ENCODE results near the gene CST9L.

Gene CST9L, protein sequence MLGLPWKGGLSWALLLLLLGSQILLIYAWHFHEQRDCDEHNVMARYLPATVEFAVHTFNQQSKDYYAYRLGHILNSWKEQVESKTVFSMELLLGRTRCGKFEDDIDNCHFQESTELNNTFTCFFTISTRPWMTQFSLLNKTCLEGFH

DNA sequence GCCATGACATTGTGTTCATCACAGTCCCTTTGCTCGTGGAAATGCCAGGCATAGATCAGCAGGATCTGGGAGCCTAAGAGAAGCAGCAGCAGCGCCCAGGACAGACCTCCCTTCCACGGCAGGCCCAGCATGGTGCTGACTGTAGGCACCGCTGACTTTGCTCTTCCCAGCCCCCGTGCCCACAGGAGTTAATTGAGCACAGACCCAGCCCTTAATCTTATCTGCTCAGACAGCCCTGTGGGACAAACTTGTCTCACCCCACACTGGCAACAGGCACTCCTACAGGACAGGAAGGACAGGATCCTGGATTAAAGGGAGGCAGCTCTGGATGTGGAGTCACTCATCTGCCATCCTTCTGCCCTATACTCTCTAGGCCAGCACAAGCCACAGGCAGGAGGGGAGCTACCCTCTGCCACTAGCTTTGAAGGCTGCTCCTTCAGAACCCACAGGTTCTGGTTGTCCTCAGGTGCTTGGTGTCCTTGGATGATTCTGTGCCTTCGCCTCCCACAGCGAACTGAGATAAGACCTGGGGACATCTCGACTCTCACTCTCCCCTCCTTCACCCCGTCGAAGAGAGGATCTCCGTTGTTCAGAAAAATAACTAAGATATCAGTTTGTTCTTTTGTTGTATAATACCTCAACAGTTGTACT lies at the start of gene CST9L:
Gene CST9L, minus strand, starts transcription at position 165 of the 651 bp plus-strand sequence. Its CDS starts 34 bp downstream, at position 131.
- Histone ChIP-seq H3K4me3 (ENCODE audit: low read depth, low read length) (no peak within 1 kb of the TSS), H3K27me3 (ENCODE audit: insufficient read depth, low read length) (peaks cover 48% of the 10 kb centered on the region), H3K79me2 (ENCODE audit: control insufficient read depth, insufficient read depth, low read length, unreplicated experiment) (no peaks in the 10 kb centered on the region), H3K4me1 (ENCODE audit: control insufficient read depth, insufficient read depth, low read length, unreplicated experiment) (no peaks in the 10 kb centered on the region), H3K27ac (ENCODE audit: low read depth, low read length) (no peak within 1 kb of the TSS), H2AFZ (ENCODE audit: low read length, unreplicated experiment) (no peak within 1 kb of the TSS), H3K36me3 (ENCODE audit: insufficient read depth, low read length) (no peaks in the 10 kb centered on the region)

DNA sequence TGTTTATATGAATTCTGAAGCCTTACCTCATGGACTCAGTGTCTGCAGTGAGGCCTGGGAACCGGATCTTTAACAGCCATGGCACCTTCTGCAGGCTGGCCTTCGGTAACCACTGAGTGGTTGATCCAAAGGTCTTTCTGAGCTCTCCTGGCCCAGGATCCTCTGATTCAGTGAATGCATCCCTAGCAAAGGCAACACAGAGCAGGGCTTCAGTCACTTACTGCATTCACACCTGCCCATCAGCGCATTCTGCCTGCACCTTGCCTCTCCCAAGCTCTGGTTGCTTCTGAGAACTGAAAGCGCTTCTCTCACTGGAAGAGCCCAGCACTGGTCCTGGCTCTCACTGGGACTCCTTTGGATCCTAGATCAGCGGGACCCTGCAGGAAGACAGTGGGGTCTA lies 45.9 kb upstream of the CST9L start:
- Histone ChIP-seq H3K4me1 (ENCODE audit: control insufficient read depth, insufficient read depth, low read length, unreplicated experiment) (no peaks in the 10 kb centered on the region), H3K79me2 (ENCODE audit: control insufficient read depth, insufficient read depth, low read length, unreplicated experiment) (no peaks in the 10 kb centered on the region), H3K27ac (ENCODE audit: low read depth, low read length) (no peak overlapping the region)

DNA sequence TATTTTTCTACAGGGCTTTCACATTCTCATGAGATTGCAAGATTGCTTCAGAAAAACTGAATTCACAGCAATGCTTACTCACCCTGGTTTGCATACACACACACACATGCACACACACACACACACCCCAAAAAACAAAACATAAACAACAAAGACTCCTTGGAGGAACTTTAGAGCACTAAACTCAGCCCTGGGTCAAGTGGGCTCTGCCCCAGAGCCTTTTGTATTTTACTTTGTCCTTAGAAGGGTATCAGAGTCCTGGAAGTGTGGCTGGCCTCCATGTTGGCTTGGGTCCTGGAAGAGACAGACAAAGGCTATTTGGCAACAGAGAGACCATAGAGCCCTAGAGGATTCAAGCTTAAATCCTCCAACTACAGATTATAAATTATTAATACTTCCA lies 45.4 kb upstream of the CST9L start:
- no peaks in the 10 kb centered on the region for H3K79me2 ChIP-seq (ENCODE audit: control insufficient read depth, insufficient read depth, low read length, unreplicated experiment)
- H3K4me1 ChIP-seq (ENCODE audit: control insufficient read depth, insufficient read depth, low read length, unreplicated experiment) = no peaks in the 10 kb centered on the region
- H2AFZ ChIP-seq (ENCODE audit: low read length, unreplicated experiment) = no peak overlapping the region
- H3K27ac ChIP-seq (ENCODE audit: low read depth, low read length) = no peak overlapping the region
- H3K27me3 ChIP-seq (ENCODE audit: insufficient read depth, low read length) = no peaks in the 10 kb centered on the region
- H3K4me3 ChIP-seq (ENCODE audit: low read depth, low read length) = no peak overlapping the region
- no peaks in the 10 kb centered on the region for H3K36me3 ChIP-seq (ENCODE audit: insufficient read depth, low read length)

More for the DNA sequence above, 45.9 kb upstream of the CST9L start:
- Histone ChIP-seq H2AFZ (ENCODE audit: low read length, unreplicated experiment) (no peak overlapping the region), H3K27me3 (ENCODE audit: insufficient read depth, low read length) (no peaks in the 10 kb centered on the region), H3K4me3 (ENCODE audit: low read depth, low read length) (no peak overlapping the region), H3K36me3 (ENCODE audit: insufficient read depth, low read length) (no peaks in the 10 kb centered on the region)

DNA sequence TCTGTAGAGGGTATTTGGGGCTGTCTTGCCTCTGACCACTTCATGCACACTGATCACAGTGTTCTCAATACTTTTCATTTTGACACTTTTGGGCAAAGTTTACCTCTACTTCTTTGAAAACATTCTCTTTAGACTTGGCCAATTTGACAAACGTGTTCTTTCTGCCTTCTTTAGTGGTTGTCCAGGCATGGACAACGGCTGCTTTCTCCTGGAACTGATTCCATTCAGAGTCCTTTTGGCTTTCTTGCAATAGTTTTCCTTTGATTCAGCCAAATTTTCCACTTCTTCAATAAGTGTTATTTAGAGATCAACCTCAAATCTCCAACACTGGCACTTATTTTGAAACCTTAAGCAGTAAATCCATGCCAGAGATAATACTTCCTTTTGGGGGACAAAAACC lies 44.1 kb upstream of the CST9L start:
- no peak overlapping the region for H3K4me3 ChIP-seq (ENCODE audit: low read depth, low read length)
- H3K79me2 ChIP-seq (ENCODE audit: control insufficient read depth, insufficient read depth, low read length, unreplicated experiment) = no peaks in the 10 kb centered on the region
- no peak overlapping the region for H3K27ac ChIP-seq (ENCODE audit: low read depth, low read length)
- H3K27me3 ChIP-seq (ENCODE audit: insufficient read depth, low read length) = no peaks in the 10 kb centered on the region
- no peaks in the 10 kb centered on the region for H3K36me3 ChIP-seq (ENCODE audit: insufficient read depth, low read length)
- H2AFZ ChIP-seq (ENCODE audit: low read length, unreplicated experiment) = no peak overlapping the region
- H3K4me1 ChIP-seq (ENCODE audit: control insufficient read depth, insufficient read depth, low read length, unreplicated experiment) = no peaks in the 10 kb centered on the region

DNA sequence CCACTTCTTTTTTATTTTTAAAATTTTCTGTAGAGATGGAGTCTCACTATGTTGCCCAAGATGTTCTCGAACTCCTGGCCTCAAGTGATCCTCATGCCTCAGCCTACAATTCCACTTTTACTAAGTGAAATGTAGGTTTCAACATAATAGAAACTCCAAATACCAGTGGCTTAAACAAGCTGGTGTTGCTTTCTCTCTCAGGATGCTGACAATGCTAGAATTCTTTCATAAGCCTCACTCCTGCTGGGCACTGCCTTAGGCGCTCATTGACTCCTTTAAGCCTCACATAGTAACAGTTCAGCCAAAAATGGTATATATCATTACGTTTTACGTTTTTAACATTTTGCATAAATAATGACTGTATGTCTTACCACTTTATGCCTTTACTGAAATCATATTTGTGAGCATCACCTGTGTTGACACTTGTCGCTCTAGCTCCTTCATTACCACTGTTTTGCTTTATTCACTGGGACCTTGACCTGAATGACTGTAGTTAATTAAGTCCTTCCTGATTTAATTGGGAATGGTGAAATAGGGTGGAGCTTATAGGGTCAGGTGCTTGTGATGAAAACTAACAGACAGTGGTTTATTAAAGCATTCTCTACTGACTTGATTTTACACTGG lies 41.3 kb upstream of the CST9L start:
- Histone ChIP-seq H3K27ac (ENCODE audit: low read depth, low read length) (no peak overlapping the region), H3K27me3 (ENCODE audit: insufficient read depth, low read length) (no peaks in the 10 kb centered on the region), H3K79me2 (ENCODE audit: control insufficient read depth, insufficient read depth, low read length, unreplicated experiment) (no peaks in the 10 kb centered on the region), H2AFZ (ENCODE audit: low read length, unreplicated experiment) (no peak overlapping the region), H3K4me3 (ENCODE audit: low read depth, low read length) (no peak overlapping the region), H3K36me3 (ENCODE audit: insufficient read depth, low read length) (no peaks in the 10 kb centered on the region), H3K4me1 (ENCODE audit: control insufficient read depth, insufficient read depth, low read length, unreplicated experiment) (peaks cover 3% of the 10 kb centered on the region)

DNA sequence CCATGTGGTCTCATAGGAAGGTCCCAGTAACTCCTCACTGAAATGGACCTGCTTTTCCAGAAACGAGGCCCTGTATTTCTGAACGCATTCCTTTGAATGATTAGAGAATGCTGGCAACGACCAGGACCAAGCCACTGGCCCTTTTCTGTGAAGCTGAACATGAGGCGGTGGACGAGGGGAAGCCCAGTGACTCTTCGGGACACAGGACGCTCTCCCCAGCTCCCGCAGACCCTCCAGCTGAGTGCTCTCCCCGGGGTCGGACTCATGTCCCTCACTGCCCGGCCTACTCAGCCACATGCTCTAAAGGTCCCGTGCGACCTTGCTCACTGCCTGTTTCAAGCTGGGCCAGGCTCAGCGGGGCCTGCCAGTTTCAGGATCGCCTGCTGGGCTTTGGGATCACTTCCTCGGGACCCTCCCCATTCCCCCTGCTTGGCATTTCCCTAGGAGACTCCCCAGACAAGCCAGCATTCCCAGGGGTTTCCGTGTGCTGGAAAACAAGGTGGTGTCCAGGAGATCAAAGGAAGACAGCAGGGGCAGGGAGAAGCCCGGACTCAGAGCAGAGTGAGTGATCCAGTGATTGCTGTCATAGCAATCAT lies 40.1 kb upstream of the CST9L start:
- Histone ChIP-seq H3K4me3 (ENCODE audit: low read depth, low read length) (no peak overlapping the region), H2AFZ (ENCODE audit: low read length, unreplicated experiment) (no peak overlapping the region), H3K27me3 (ENCODE audit: insufficient read depth, low read length) (no peaks in the 10 kb centered on the region), H3K4me1 (ENCODE audit: control insufficient read depth, insufficient read depth, low read length, unreplicated experiment) (peaks cover 3% of the 10 kb centered on the region), H3K27ac (ENCODE audit: low read depth, low read length) (no peak overlapping the region), H3K79me2 (ENCODE audit: control insufficient read depth, insufficient read depth, low read length, unreplicated experiment) (no peaks in the 10 kb centered on the region), H3K36me3 (ENCODE audit: insufficient read depth, low read length) (no peaks in the 10 kb centered on the region)

DNA sequence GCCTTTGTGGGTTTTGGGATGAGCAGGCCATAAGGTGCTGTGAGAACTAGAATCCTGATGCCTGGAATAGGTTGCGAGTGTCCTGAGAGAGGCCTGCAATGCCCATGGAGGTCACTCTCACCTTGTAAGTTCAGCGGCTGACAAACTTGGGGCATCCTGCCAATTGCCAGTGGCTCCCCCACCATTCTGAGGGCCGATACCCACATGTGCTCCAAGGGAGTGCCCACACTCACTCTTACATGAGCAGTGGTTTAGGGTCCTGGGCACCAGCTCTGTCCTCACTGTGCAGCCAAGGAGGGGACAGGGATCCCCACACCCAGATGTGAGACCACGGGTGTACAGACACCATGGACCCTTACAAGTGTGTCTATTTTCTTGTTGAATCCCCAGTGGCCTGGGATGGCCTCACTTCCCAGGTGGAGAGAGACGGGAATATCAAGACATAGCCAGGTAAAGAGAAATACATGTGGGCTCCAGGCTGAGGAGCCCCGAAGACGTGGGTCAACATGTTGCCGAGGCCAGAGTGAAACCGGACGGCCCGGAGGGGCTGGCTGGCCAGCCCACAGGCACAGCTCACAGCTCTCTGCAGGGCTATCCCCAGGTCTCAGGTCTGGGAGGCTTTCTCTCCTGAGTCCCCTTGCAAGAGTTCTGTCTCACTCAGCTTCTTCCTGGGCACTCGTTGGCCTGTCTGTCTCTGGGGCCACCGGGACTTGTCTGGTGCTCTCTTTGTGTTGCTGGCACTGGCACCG lies 39.4 kb upstream of the CST9L start:
- no peaks in the 10 kb centered on the region for H3K36me3 ChIP-seq (ENCODE audit: insufficient read depth, low read length)
- no peak overlapping the region for H3K27ac ChIP-seq (ENCODE audit: low read depth, low read length)
- no peak overlapping the region for H3K4me3 ChIP-seq (ENCODE audit: low read depth, low read length)
- peaks cover 3% of the 10 kb centered on the region for H3K4me1 ChIP-seq (ENCODE audit: control insufficient read depth, insufficient read depth, low read length, unreplicated experiment)
- no peak overlapping the region for H2AFZ ChIP-seq (ENCODE audit: low read length, unreplicated experiment)
- H3K27me3 ChIP-seq (ENCODE audit: insufficient read depth, low read length) = peaks cover 2% of the 10 kb centered on the region
- no peaks in the 10 kb centered on the region for H3K79me2 ChIP-seq (ENCODE audit: control insufficient read depth, insufficient read depth, low read length, unreplicated experiment)

DNA sequence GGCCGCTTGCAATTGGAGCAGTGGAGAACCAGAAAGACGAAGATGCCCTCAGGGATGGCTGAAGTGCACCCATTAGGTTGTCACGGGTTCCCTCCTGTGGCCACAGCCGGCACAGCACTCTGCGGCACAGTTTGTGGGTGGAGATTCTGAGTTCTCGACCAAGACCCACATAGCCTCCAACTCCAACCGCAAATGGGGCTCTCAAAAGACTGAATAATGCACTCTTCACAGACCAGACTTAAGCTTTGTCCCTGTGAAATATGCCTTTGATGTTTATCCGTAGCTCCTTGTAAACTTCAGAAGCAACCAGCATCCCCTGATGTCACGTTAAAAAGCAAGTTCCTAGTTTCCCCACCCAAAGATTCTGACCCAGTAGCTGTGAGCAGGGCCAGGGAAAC lies 38.4 kb upstream of the CST9L start:
- Histone ChIP-seq H3K36me3 (ENCODE audit: insufficient read depth, low read length) (no peaks in the 10 kb centered on the region), H3K27me3 (ENCODE audit: insufficient read depth, low read length) (peaks cover 13% of the 10 kb centered on the region), H3K4me3 (ENCODE audit: low read depth, low read length) (no peak overlapping the region), H3K79me2 (ENCODE audit: control insufficient read depth, insufficient read depth, low read length, unreplicated experiment) (no peaks in the 10 kb centered on the region), H3K27ac (ENCODE audit: low read depth, low read length) (no peak overlapping the region), H3K4me1 (ENCODE audit: control insufficient read depth, insufficient read depth, low read length, unreplicated experiment) (peaks cover 6% of the 10 kb centered on the region), H2AFZ (ENCODE audit: low read length, unreplicated experiment) (peak overlapping the region; percentile 29)

DNA sequence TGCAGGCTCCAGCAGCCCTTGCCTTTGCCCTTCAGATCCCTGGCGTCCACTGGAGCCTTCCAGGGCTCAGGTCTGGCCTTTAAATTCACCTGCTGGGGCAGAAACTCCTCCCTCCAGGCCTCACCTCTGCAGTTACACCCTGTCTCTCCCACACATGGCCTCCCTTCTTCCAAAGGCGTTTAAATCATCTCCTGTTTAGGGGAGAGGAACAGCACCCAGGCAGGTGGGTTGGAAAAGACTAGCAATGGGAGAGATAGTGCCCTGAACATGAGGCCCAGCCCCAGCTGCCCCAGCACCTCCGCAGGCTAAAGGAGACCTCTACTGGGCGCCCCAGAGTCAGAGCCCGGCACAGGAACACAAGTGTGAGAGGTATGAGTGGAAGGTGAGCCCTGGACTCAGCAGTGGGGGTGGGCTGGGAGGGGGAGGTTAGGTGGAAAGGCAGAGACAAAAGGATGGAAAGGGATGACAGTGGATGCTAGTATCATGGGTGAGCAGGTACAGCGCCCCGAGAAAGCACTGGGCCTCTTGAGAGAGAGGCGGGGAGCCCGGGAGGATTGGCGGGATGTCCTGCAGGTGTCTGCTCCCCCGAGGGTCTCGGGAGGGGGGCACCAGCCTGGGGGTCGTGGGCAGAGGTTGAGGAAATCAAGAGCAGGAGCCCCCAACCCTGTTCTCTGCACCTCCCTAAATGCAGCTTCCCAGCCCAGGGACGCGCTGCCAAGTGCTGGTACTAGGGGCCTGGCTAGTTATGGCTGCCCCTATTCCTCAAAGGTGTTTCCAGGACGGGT lies 37.8 kb upstream of the CST9L start, which contains the start of gene CST9:
Gene CST9, minus strand, starts transcription at position 51 of the 785 bp plus-strand sequence. CDS start 53 bp downstream, outside the sequence.
- no peaks in the 10 kb centered on the region for H3K36me3 ChIP-seq (ENCODE audit: insufficient read depth, low read length)
- no peaks in the 10 kb centered on the region for H3K79me2 ChIP-seq (ENCODE audit: control insufficient read depth, insufficient read depth, low read length, unreplicated experiment)
- peaks cover 6% of the 10 kb centered on the region for H3K4me1 ChIP-seq (ENCODE audit: control insufficient read depth, insufficient read depth, low read length, unreplicated experiment)
- no peak within 1 kb of the TSS for H3K4me3 ChIP-seq (ENCODE audit: low read depth, low read length)
- peaks cover 17% of the 10 kb centered on the region for H3K27me3 ChIP-seq (ENCODE audit: insufficient read depth, low read length)
- peak within 1 kb of the TSS; percentile 29 for H2AFZ ChIP-seq (ENCODE audit: low read length, unreplicated experiment)
- H3K27ac ChIP-seq (ENCODE audit: low read depth, low read length) = no peak within 1 kb of the TSS

DNA sequence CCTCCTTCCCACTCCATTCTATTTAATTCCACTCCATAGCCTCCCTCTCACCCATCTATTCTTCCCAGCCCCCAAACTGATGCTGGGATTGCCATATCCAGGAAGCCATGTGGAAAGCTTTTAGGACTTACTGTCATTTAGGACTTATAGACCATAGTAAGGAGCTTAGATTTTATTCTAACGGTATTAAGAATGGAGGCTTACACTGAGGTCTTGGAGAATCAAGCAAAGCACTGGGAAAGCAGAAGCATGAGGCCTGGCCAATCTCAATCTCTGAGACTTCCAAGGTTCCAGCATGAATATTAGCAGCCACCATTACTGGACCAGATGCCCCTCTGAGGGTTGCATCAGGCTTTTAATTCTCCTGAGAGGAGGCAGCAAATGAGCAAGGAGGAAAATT lies 36.0 kb upstream of the CST9L start:
- H3K27ac ChIP-seq (ENCODE audit: low read depth, low read length) = no peak overlapping the region
- H3K4me1 ChIP-seq (ENCODE audit: control insufficient read depth, insufficient read depth, low read length, unreplicated experiment) = peaks cover 6% of the 10 kb centered on the region
- no peaks in the 10 kb centered on the region for H3K79me2 ChIP-seq (ENCODE audit: control insufficient read depth, insufficient read depth, low read length, unreplicated experiment)
- H3K36me3 ChIP-seq (ENCODE audit: insufficient read depth, low read length) = no peaks in the 10 kb centered on the region
- H3K27me3 ChIP-seq (ENCODE audit: insufficient read depth, low read length) = peaks cover 26% of the 10 kb centered on the region
- H2AFZ ChIP-seq (ENCODE audit: low read length, unreplicated experiment) = no peak overlapping the region
- no peak overlapping the region for H3K4me3 ChIP-seq (ENCODE audit: low read depth, low read length)
